Heart left ventricle (tissue), 16 donors: ENCODE data around the gene RPS16. TPM values are rescaled to one million over a fixed set of nuclear protein-coding genes. Genes with fewer than 3 reads are reported as not detected.
A peak's percentile ranks its signal among the peaks of the same experiment; 100 is the strongest.

Experiments used
- ATAC-seq, 4 donors: fragments of 200-7000 bp; cut with Tn5 transposase; one replicate each; pipeline ENCODE4 v1.9.1; 2020 to 2022; ENCODE audit warnings: moderate library complexity in 4 of 4, mild to moderate bottlenecking in 3 of 4, moderate number of reproducible peaks in 1 of 4
- DNase-seq, 5 donors: peaks; one replicate each; pipeline ENCODE4 v3.0.0-alpha.2; 2020
- H3K27ac ChIP-seq, 12 donors: fragments of 200-600 bp; sonication (generic) in 4 of 12; one replicate each; pipeline versions ENCODE4 v1.5.0 to v1.8.0; 2016 to 2022; ENCODE audit warnings: mild to moderate bottlenecking in 2 of 12
- H3K27me3 ChIP-seq, 9 donors: fragments of 200-600 bp; sonication (generic) in 2 of 9; one replicate each; pipeline versions ENCODE4 v1.5.1 to v1.8.0; 2016 to 2022; ENCODE audit warnings: mild to moderate bottlenecking in 3 of 9
- H3K36me3 ChIP-seq, 9 donors: fragments of 200-600 bp; sonication (generic) in 2 of 9; one replicate each; pipeline versions ENCODE4 v1.5.0 to v1.8.0; 2018 to 2022; ENCODE audit warnings: mild to moderate bottlenecking in 2 of 9
- H3K4me1 ChIP-seq, 12 donors: fragments of 200-600 bp; sonication (generic) in 4 of 12; one replicate each; pipeline versions ENCODE4 v1.5.0 to v1.8.0; 2016 to 2022; ENCODE audit warnings: mild to moderate bottlenecking in 3 of 12
- H3K4me3 ChIP-seq, 12 donors: fragments of 200-600 bp; sonication (generic) in 4 of 12; one replicate each; pipeline versions ENCODE4 v1.5.0 to v1.8.0; 2017 to 2022; ENCODE audit warnings: mild to moderate bottlenecking in 9 of 12, moderate library complexity in 4 of 12
- H3K9me3 ChIP-seq, 12 donors: fragments of 200-600 bp; sonication (generic) in 4 of 12; one replicate each; pipeline versions ENCODE4 v1.5.0 to v1.8.0; 2016 to 2022; ENCODE audit warnings: mild to moderate bottlenecking in 1 of 12
- POLR2A ChIP-seq, 2 donors: fragments of 450-650 bp; IDR thresholded peaks; one replicate each; pipeline ENCODE4 v1.6.1; 2017; ENCODE audit warnings: antibody characterized with exemption in 2 of 2, mild to moderate bottlenecking in 2 of 2, moderate library complexity in 2 of 2
- WGBS, 4 donors: extraction: QIAGEN DNeasy Blood & Tissue Kit in 2 of 4; methylation state at CpG; one replicate each; pipeline versions ENCODE4 v1.1.5 to v1.1.7; 2013 to 2018; 5-methylcytosine and 5-hydroxymethylcytosine counted together
- intact Hi-C, 10 donors: fragments of 100-400 bp; cut with DNase I; formaldehyde crosslinking; loops; one replicate each; pipeline versions ENCODE4 v1.11.1 to v1.14.2; 2022
- polyA plus RNA-seq, 2 donors: library from polyadenylated mRNA; stranded (reverse); fragments of 200-250 nt; gene quantifications; one replicate each; pipeline ENCODE4 v1.2.3, GENCODE V29; 2013
- total RNA-seq, 9 donors: library from RNA; depleted of rRNA in 2 of 9; stranded (reverse); fragments of >200 nt in 2 of 9; fragmentation: NEBNext Ultra II Directional in 3 of 9; extraction: Animal tissue kit (Norgen Biotek cat#: 25700) in 3 of 9; gene quantifications; one replicate each; pipeline versions ENCODE4 v1.1.0 to v1.2.4, GENCODE V29; 2016 to 2023
- TF ChIP-seq, protein P1 (sequence below), 12 donors: fragments of 200-600 bp; sonication (generic) in 4 of 12; IDR thresholded peaks; one replicate each; pipeline versions ENCODE4 v1.5.0 to v1.8.0; 2018 to 2022; ENCODE audit warnings: antibody characterized with exemption in 12 of 12, mild to moderate bottlenecking in 5 of 12
- donor health status: ischemic (EF 13 %, LVEDD 7.1; RV severe dilation, severe dysfunction).
- donor health status: healthy with polysubstance abuse.
- donor health status: DM: no; HTN: yes; CAD: no.
- donor health status: DM: no; HTN: no; CAD: no.
- donor health status: ischemic (EF 25% LVEDD 6.9; RV normal size, moderate dysfunction).
- donor health status: ischemic (EF 25% LVEDD 5.7; RV mildly dilated, moderate dysfunction).
- donor health status: healthy.
- donor health status: DM: yes; HTN: yes; CAD: no.
- donor health status: ischemic (EF 35%, LVEDD 5.7; RV mildly dilated, moderate dysfunction).
- donor health status: nonischemic (EF 11% LVEDD 7.7; RV severe dilation, severe dysfunction).
- donor health status: DM: yes; HTN: yes; CAD: no.
- donor health status: PGD.
- donor health status: ischemic (EF 29% LVEDD 5.4; RV normal size, mild dysfunction).
- donor health status: nonischemic (EF 23%, LVEDD 6.1; RV moderate dilation, normal function).

The RPS16 gene
- total and polyA plus RNA-seq, 11 donors = 617 to 2,656 (median 1,374) TPM

DNA sequence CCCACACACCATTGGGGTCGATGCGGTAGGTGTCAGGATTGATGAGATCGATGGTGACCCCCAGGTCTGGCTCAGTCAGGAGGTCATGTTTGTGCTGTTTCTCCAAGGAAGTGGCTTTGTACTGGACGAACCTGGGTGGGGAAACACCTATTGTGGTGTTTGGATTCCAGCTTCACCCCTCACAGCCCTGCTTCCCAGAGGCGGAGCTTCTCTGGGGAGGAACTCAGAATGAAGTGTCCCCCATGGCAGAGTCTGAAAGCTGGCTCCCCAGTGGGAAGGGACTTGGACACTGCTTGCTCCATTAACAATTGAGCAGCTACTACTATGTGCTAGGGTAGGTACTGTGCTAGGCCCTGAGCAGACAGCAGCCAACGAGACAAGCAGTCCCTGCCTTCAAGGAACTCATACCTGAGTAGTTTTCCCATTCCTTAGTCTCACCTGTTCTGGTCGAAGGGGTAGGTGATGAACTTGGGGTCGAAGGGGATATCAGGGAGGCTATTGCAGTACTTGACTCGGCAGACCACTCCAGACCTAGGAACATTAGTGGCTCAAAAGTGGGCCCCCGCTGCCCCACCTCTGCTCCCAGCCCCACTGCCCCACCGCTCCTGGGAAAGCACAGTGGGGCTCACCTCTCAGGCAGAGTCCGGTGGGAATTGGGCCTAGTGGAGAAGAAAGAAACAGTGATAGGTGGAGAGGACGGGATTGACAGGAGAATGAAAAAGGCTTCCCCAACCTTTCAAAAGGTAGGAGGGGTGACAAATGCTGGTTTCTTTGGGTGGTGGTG lies 45.9 kb downstream of the RPS16 start:
- no peaks in the 10 kb centered on the region for H3K9me3 ChIP-seq
- WGBS, 4 donors = 67 to 73% (median 72%) methylated on average over 11 to 13 of the region's 13 CpGs
- no peak for ATAC-seq
- peak in 1 of 5 donors; percentile 22 for DNase-seq
- peaks cover 3 to 25% (median 19%) of the 10 kb centered on the region in 12 donors for H3K4me1 ChIP-seq
- peaks cover 3 to 71% (median 62%) of the 10 kb centered on the region in 9 donors for H3K36me3 ChIP-seq
- TF ChIP-seq, protein P1, sequence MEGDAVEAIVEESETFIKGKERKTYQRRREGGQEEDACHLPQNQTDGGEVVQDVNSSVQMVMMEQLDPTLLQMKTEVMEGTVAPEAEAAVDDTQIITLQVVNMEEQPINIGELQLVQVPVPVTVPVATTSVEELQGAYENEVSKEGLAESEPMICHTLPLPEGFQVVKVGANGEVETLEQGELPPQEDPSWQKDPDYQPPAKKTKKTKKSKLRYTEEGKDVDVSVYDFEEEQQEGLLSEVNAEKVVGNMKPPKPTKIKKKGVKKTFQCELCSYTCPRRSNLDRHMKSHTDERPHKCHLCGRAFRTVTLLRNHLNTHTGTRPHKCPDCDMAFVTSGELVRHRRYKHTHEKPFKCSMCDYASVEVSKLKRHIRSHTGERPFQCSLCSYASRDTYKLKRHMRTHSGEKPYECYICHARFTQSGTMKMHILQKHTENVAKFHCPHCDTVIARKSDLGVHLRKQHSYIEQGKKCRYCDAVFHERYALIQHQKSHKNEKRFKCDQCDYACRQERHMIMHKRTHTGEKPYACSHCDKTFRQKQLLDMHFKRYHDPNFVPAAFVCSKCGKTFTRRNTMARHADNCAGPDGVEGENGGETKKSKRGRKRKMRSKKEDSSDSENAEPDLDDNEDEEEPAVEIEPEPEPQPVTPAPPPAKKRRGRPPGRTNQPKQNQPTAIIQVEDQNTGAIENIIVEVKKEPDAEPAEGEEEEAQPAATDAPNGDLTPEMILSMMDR (IDR thresholded peaks at IDR 0.05) = no peak
- no peak for TF ChIP-seq POLR2A (IDR thresholded peaks at IDR 0.05)
- H3K27ac ChIP-seq = peak overlapping the region in 10 of 12 donors; percentile 86 to 100 (median 98)
- H3K27me3 ChIP-seq = no peaks in the 10 kb centered on the region
- peak overlapping the region in 11 of 12 donors; percentile 74 to 99 (median 96) for H3K4me3 ChIP-seq
- intact Hi-C loops = loop anchor here in 7 of 10 donors (1.0 to 10.0 kb wide), 7 partner anchors 45 to 145 kb away; partner anchors contain the start of genes SAMD4B (in 4 of the 7), EID2B (in 3 of the 7) and SUPT5H (in 2 of the 7)

GRCh38 chr19:39388657-39389056 lies 47.1 kb downstream of the RPS16 start:
- Histone ChIP-seq H3K27ac (peak overlapping the region in 1 of 12 donors; percentile 25), H3K9me3 (no peaks in the 10 kb centered on the region), H3K27me3 (no peaks in the 10 kb centered on the region), H3K36me3 (peaks cover 3 to 71% (median 62%) of the 10 kb centered on the region in 9 donors), H3K4me3 (no peak overlapping the region), H3K4me1 (peaks cover 3 to 25% (median 19%) of the 10 kb centered on the region in 12 donors)
- no peak for TF ChIP-seq POLR2A (IDR thresholded peaks at IDR 0.05)
- TF ChIP-seq, protein P1 (IDR thresholded peaks at IDR 0.05) = no peak
- DNase-seq = peak in 1 of 5 donors; percentile 13
- intact Hi-C loops = no loop called here
- no peak for ATAC-seq
- 83 to 90% (median 88%) methylated on average over 5 of the region's 5 CpGs for WGBS, 4 donors

DNA sequence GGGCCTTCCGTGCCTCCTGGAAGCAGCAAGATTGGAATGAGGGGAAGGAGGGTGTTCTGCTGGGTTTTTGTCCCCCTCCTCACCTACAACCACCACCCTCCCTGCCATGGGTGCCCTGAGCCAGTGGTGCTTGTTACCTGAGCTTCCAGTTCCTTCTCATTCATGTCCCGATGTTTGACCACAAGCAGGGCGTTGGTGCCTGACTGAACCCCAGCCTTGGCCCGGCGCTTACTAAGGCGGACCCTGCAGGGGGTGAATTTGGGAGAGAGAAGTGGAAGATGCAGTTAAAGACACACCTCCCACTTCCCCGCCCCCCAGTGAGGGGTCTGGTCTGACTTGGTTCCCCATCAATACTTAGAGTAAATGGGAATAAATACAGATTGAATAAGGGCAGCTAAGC lies 49.2 kb downstream of the RPS16 start:
- no peak for DNase-seq
- no peak for TF ChIP-seq POLR2A (IDR thresholded peaks at IDR 0.05)
- TF ChIP-seq, protein P1 (IDR thresholded peaks at IDR 0.05) = no peak

DNA sequence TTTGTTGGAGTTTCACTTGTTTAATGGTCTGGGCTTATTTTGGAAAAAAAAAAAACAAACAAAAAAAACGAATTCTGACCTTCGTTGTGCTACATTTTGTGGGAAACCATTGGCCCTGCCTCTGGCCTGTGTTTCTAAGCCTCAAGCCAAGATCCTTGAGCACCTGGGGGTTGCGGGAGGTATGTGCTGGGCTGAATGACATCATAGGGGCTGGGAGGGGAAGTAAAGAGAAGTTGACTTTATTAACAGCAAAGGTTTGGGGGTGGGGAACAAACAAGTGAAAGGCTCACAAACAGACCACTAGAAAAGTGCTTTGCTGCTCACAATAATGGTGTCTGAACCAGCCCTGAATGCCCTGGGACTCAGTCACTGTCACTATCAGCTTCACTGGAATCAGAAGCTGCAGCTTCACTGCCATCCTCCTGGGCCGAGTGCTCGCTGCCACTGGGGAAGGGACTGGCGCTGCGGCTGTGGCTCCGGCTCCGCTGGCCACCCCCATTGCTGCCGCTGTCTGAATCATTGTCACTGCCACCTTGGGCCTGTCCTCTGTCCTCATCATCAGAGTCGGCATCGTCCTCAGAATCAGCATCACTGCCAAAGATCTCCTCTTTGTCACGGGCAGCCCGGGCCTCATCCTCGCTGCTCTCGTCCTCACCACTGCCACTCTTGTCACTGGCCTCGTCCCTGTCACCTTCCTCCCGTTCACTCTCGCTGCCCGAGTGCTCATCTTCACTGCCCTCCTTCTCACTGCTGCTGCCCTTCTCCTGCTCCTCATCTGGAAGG lies 49.9 kb downstream of the RPS16 start:
- ATAC-seq (no peak), DNase-seq (no peak)
- intact Hi-C loops = no loop called here
- WGBS, 4 donors = 71 to 81% (median 79%) methylated on average over 20 of the region's 20 CpGs
- Histone ChIP-seq H3K4me1 (peaks cover 3 to 15% (median 9%) of the 10 kb centered on the region in 12 donors), H3K9me3 (no peaks in the 10 kb centered on the region), H3K27ac (no peak overlapping the region), H3K4me3 (no peak overlapping the region), H3K27me3 (no peaks in the 10 kb centered on the region), H3K36me3 (peaks cover 3 to 89% (median 86%) of the 10 kb centered on the region in 9 donors)
- TF ChIP-seq POLR2A (IDR thresholded peaks at IDR 0.05) = no peak
- TF ChIP-seq, protein P1 (IDR thresholded peaks at IDR 0.05) = no peak

More for the DNA sequence above, 49.2 kb downstream of the RPS16 start:
- intact Hi-C loops = no loop called here
- Histone ChIP-seq H3K27me3 (no peaks in the 10 kb centered on the region), H3K36me3 (peaks cover 3 to 82% (median 78%) of the 10 kb centered on the region in 9 donors), H3K4me3 (no peak overlapping the region), H3K27ac (no peak overlapping the region), H3K9me3 (no peaks in the 10 kb centered on the region), H3K4me1 (peaks cover 3 to 16% (median 10%) of the 10 kb centered on the region in 12 donors)
- ATAC-seq = no peak
- WGBS, 4 donors = 87 to 91% (median 89%) methylated on average over 7 of the region's 7 CpGs
